Measurements from ENCODE around the gene RASGRP1.

DNA sequence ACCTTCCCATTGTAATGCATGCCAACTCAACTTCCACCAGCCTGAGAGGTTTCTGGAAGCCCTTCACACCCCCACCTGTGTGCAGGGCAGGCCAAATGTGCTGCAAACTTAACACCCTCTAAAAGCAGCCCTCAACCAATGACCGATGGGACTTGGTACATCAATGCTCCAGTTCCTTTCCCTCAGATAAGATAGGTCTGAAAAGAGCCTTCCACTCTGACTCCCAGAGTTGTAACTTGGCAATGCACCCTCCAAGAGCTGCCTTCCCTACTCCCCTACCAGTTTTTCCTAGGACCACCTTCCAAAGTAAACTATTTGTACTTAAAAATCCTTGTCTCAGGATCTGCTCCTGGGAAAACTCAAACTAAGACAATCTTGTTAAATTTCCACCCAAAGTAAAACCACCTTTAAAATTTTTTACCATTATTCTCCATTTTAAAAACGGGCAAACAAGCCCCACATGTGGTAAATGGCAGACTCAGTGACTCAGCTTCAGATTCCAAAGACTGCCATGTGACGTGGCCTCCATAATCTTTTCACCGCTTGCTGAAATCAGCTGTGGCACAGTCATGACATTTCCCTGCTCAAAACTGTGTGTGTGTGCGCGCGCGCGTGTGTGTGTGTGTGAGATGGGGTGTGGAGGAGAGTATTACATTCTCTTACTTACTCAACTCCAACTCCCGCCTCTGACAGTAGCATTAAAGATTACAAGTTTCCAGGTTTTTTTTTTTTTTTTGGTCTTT, 17.2 kb downstream of the RASGRP1 start:
- TF ChIP-seq, protein P1, sequence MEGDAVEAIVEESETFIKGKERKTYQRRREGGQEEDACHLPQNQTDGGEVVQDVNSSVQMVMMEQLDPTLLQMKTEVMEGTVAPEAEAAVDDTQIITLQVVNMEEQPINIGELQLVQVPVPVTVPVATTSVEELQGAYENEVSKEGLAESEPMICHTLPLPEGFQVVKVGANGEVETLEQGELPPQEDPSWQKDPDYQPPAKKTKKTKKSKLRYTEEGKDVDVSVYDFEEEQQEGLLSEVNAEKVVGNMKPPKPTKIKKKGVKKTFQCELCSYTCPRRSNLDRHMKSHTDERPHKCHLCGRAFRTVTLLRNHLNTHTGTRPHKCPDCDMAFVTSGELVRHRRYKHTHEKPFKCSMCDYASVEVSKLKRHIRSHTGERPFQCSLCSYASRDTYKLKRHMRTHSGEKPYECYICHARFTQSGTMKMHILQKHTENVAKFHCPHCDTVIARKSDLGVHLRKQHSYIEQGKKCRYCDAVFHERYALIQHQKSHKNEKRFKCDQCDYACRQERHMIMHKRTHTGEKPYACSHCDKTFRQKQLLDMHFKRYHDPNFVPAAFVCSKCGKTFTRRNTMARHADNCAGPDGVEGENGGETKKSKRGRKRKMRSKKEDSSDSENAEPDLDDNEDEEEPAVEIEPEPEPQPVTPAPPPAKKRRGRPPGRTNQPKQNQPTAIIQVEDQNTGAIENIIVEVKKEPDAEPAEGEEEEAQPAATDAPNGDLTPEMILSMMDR (IDR thresholded peaks at IDR 0.05), result no peak
- TF ChIP-seq POLR2A (IDR thresholded peaks at IDR 0.05), result no peak
